ENCODE measurements around the gene CRACDL.

The CRACDL gene

DNA sequence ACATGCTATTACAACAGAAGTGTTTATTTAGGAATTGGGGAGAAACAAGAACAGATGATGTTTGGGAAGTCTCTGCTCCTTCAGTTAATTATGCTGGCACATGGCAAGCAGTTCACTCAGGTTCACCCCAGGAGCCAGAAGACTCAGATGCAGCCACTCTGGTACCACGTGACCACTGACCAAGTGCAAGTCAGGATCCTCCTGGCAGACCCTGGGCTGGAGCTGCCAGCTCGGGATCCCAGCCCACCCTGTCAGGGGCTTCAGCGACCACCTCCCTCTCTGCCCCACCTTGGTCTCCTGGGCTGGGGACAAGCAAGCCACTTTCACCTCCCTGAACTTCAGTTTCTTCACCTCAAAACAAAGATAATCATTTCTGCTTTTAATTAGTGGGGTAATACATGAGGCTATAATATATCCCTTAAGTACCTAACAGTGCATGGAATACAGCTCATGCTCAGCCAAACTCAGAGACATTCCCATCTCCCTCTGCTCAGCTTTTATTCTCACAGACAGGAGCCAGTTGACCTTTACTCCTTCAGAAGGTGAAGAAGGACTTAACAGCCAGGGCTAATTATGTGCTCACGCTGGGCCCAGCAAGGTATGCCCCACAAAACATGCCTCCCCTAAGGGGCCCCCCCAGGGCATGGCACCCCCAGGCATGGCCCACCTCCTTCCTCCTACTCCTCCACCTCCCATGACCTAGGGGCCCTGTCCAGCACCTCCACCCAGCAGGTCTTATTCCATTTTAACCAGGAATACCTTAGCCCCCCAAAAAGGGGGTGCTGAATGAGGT lies 11.8 kb downstream of the CRACDL start:
- ATAC-seq = no peak
- TF ChIP-seq ZC3H10 (CRISPR knock-in tag; IDR thresholded peaks at IDR 0.05) (no peak), GLIS3 (CRISPR knock-in tag; IDR thresholded peaks at IDR 0.05) (no peak), TCF4 (CRISPR knock-in tag; IDR thresholded peaks at IDR 0.05; ENCODE audit: borderline replicate concordance) (no peak), OSR1 (CRISPR knock-in tag; IDR thresholded peaks at IDR 0.05) (no peak)
- TF ChIP-seq, protein P1, sequence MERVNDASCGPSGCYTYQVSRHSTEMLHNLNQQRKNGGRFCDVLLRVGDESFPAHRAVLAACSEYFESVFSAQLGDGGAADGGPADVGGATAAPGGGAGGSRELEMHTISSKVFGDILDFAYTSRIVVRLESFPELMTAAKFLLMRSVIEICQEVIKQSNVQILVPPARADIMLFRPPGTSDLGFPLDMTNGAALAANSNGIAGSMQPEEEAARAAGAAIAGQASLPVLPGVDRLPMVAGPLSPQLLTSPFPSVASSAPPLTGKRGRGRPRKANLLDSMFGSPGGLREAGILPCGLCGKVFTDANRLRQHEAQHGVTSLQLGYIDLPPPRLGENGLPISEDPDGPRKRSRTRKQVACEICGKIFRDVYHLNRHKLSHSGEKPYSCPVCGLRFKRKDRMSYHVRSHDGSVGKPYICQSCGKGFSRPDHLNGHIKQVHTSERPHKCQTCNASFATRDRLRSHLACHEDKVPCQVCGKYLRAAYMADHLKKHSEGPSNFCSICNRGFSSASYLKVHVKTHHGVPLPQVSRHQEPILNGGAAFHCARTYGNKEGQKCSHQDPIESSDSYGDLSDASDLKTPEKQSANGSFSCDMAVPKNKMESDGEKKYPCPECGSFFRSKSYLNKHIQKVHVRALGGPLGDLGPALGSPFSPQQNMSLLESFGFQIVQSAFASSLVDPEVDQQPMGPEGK (CRISPR knock-in tag; IDR thresholded peaks at IDR 0.05; ENCODE audit: borderline replicate concordance) = no peak

DNA sequence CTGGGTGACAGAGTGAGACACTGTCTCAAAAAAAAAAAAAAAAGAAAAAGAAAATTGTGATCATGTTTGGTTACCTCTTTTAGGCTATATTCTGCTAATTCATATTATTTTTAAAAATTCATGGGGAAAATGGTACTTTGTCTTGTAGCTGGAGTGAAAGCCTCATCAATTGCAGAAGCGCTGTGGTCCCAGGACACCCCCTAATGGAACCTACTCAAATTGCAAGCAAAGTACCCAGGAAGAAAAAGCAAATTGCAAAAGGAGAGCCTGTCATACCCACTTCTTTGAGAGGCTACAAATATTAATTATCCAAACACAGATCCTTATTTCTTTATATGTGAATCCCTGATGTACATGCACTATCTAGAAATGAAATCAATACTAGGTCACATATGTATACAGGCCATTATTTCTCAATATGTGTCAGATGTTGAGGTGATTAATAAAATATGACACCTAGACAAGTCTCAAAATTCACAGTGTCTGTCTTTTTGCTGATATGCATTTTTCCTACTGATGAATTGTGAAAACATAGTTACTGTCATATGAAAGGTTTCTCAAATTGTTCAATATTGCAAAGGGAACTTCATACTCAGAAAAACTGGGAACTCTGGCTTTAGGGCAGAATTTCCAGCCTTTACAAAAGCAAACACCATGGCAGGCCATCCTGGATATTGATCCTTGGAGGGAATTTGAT lies 12.6 kb downstream of the CRACDL start:
- no peak for ATAC-seq
- no peak for TF ChIP-seq BACH2 (CRISPR knock-in tag; IDR thresholded peaks at IDR 0.05; ENCODE audit: borderline replicate concordance)
- no peak for TF ChIP-seq TCF4 (CRISPR knock-in tag; IDR thresholded peaks at IDR 0.05; ENCODE audit: borderline replicate concordance)
- TF ChIP-seq, protein P2, sequence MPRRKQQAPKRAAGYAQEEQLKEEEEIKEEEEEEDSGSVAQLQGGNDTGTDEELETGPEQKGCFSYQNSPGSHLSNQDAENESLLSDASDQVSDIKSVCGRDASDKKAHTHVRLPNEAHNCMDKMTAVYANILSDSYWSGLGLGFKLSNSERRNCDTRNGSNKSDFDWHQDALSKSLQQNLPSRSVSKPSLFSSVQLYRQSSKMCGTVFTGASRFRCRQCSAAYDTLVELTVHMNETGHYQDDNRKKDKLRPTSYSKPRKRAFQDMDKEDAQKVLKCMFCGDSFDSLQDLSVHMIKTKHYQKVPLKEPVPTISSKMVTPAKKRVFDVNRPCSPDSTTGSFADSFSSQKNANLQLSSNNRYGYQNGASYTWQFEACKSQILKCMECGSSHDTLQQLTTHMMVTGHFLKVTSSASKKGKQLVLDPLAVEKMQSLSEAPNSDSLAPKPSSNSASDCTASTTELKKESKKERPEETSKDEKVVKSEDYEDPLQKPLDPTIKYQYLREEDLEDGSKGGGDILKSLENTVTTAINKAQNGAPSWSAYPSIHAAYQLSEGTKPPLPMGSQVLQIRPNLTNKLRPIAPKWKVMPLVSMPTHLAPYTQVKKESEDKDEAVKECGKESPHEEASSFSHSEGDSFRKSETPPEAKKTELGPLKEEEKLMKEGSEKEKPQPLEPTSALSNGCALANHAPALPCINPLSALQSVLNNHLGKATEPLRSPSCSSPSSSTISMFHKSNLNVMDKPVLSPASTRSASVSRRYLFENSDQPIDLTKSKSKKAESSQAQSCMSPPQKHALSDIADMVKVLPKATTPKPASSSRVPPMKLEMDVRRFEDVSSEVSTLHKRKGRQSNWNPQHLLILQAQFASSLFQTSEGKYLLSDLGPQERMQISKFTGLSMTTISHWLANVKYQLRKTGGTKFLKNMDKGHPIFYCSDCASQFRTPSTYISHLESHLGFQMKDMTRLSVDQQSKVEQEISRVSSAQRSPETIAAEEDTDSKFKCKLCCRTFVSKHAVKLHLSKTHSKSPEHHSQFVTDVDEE (CRISPR knock-in tag; IDR thresholded peaks at IDR 0.05) = no peak
- TF ChIP-seq, protein P3, sequence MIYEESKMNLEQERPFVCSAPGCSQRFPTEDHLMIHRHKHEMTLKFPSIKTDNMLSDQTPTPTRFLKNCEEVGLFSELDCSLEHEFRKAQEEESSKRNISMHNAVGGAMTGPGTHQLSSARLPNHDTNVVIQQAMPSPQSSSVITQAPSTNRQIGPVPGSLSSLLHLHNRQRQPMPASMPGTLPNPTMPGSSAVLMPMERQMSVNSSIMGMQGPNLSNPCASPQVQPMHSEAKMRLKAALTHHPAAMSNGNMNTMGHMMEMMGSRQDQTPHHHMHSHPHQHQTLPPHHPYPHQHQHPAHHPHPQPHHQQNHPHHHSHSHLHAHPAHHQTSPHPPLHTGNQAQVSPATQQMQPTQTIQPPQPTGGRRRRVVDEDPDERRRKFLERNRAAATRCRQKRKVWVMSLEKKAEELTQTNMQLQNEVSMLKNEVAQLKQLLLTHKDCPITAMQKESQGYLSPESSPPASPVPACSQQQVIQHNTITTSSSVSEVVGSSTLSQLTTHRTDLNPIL (CRISPR knock-in tag; IDR thresholded peaks at IDR 0.05; ENCODE audit: low read depth) = no peak
- TF ChIP-seq OSR1 (CRISPR knock-in tag; IDR thresholded peaks at IDR 0.05) = no peak
- no peak for TF ChIP-seq ZNF70 (CRISPR knock-in tag; IDR thresholded peaks at IDR 0.05)
- TF ChIP-seq, protein P4, sequence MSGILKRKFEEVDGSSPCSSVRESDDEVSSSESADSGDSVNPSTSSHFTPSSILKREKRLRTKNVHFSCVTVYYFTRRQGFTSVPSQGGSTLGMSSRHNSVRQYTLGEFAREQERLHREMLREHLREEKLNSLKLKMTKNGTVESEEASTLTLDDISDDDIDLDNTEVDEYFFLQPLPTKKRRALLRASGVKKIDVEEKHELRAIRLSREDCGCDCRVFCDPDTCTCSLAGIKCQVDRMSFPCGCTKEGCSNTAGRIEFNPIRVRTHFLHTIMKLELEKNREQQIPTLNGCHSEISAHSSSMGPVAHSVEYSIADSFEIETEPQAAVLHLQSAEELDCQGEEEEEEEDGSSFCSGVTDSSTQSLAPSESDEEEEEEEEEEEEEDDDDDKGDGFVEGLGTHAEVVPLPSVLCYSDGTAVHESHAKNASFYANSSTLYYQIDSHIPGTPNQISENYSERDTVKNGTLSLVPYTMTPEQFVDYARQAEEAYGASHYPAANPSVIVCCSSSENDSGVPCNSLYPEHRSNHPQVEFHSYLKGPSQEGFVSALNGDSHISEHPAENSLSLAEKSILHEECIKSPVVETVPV (CRISPR knock-in tag; IDR thresholded peaks at IDR 0.05) = no peak
- no peak for TF ChIP-seq ZNF8 (CRISPR knock-in tag; IDR thresholded peaks at IDR 0.05)
- TF ChIP-seq ZFP3 (CRISPR knock-in tag; IDR thresholded peaks at IDR 0.05) = no peak
- no peak for TF ChIP-seq RARB (CRISPR knock-in tag; IDR thresholded peaks at IDR 0.05)
- no peak for TF ChIP-seq ZC3H10 (CRISPR knock-in tag; IDR thresholded peaks at IDR 0.05)
- TF ChIP-seq TOX (CRISPR knock-in tag; IDR thresholded peaks at IDR 0.05; ENCODE audit: borderline replicate concordance) = no peak
- no peak for TF ChIP-seq ZNF565 (CRISPR knock-in tag; conservative IDR thresholded peaks at IDR 0.05; ENCODE audit: low read depth)
- TF ChIP-seq ARNTL (CRISPR knock-in tag; IDR thresholded peaks at IDR 0.05; ENCODE audit: borderline replicate concordance, low read depth) = no peak
- TF ChIP-seq SNAI2 (CRISPR knock-in tag; IDR thresholded peaks at IDR 0.05) = no peak
- TF ChIP-seq ZFP30 (CRISPR knock-in tag; IDR thresholded peaks at IDR 0.05) = no peak
- TF ChIP-seq ISL1 (CRISPR knock-in tag; IDR thresholded peaks at IDR 0.05) = no peak
- TF ChIP-seq GLIS3 (CRISPR knock-in tag; IDR thresholded peaks at IDR 0.05) = no peak

DNA sequence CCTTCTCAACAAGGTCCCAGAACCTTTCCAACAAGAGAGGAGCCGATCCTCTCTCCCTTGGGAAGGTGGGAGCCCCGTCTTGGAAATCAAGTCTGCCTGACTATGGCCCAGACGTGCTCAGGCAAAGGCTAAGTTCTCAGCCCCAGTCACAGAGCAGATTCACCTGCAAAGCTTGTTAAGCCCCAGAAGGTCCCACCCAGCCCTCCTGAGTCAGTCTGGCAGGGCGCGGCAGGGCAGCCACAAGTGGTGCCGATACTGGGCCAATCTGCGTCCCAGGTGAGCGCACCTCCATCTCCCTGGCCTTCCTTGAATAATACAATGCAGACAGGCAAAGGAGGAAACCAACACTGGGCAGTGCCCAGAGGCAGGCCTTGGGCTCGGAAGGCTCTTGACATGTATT lies 15.0 kb downstream of the CRACDL start:
- ATAC-seq = no peak
- TF ChIP-seq ZFP30 (CRISPR knock-in tag; IDR thresholded peaks at IDR 0.05) = no peak
- no peak for TF ChIP-seq ARNTL (CRISPR knock-in tag; IDR thresholded peaks at IDR 0.05; ENCODE audit: borderline replicate concordance, low read depth)
- TF ChIP-seq, protein P5, sequence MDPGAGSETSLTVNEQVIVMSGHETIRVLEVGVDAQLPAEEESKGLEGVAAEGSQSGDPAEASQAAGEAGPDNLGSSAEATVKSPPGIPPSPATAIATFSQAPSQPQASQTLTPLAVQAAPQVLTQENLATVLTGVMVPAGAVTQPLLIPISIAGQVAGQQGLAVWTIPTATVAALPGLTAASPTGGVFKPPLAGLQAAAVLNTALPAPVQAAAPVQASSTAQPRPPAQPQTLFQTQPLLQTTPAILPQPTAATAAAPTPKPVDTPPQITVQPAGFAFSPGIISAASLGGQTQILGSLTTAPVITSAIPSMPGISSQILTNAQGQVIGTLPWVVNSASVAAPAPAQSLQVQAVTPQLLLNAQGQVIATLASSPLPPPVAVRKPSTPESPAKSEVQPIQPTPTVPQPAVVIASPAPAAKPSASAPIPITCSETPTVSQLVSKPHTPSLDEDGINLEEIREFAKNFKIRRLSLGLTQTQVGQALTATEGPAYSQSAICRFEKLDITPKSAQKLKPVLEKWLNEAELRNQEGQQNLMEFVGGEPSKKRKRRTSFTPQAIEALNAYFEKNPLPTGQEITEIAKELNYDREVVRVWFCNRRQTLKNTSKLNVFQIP (CRISPR knock-in tag; IDR thresholded peaks at IDR 0.05; ENCODE audit: borderline replicate concordance, low read depth) = no peak
- no peak for TF ChIP-seq GLIS3 (CRISPR knock-in tag; IDR thresholded peaks at IDR 0.05)
- no peak for TF ChIP-seq SNAI2 (CRISPR knock-in tag; IDR thresholded peaks at IDR 0.05)
- TF ChIP-seq, protein P1 (CRISPR knock-in tag; IDR thresholded peaks at IDR 0.05; ENCODE audit: borderline replicate concordance) = no peak
- TF ChIP-seq BACH2 (CRISPR knock-in tag; IDR thresholded peaks at IDR 0.05; ENCODE audit: borderline replicate concordance) = no peak
- no peak for TF ChIP-seq PPARA (CRISPR knock-in tag; IDR thresholded peaks at IDR 0.05; ENCODE audit: borderline replicate concordance)
- TF ChIP-seq, protein P3 (CRISPR knock-in tag; IDR thresholded peaks at IDR 0.05; ENCODE audit: low read depth) = no peak
- TF ChIP-seq TOX (CRISPR knock-in tag; IDR thresholded peaks at IDR 0.05; ENCODE audit: borderline replicate concordance) = no peak
- no peak for TF ChIP-seq TCF4 (CRISPR knock-in tag; IDR thresholded peaks at IDR 0.05; ENCODE audit: borderline replicate concordance)
- no peak for TF ChIP-seq OSR1 (CRISPR knock-in tag; IDR thresholded peaks at IDR 0.05)
- no peak for TF ChIP-seq ZFP3 (CRISPR knock-in tag; IDR thresholded peaks at IDR 0.05)
- no peak for TF ChIP-seq RARB (CRISPR knock-in tag; IDR thresholded peaks at IDR 0.05)

Measured in SK-N-SH treated with all-trans-retinoic acid at 6 μM for 48 hours (cell line).